HepG2 (cell line): ENCODE results near the gene RXFP3. TPM values are rescaled to one million over a fixed set of nuclear protein-coding genes. Genes with fewer than 3 reads are reported as not detected.

ENCODE experiments used
- CENPX ChIP-seq: sonication (generic); formaldehyde crosslinking; IDR thresholded peaks from 2 replicates; pipeline ENCODE4 v1.9.0; 2021; ENCODE audit warnings: mild to moderate bottlenecking, missing genetic modification reagents, moderate library complexity
- HMGXB3 ChIP-seq: sonication (generic); formaldehyde crosslinking; IDR thresholded peaks from 2 replicates; pipeline ENCODE4 v1.4.0; 2020; ENCODE audit warnings: missing genetic modification reagents, borderline replicate concordance
- HNRNPH1 ChIP-seq: fragments of 200-400 bp; formaldehyde crosslinking; optimal IDR thresholded peaks from 2 replicates; pipeline ENCODE3; 2017; ENCODE audit warnings: mild to moderate bottlenecking, low read depth, low read length
- MEF2D ChIP-seq: sonication (generic); formaldehyde crosslinking; IDR thresholded peaks from 2 replicates; pipeline ENCODE4 v1.5.1; 2020; ENCODE audit warnings: mild to moderate bottlenecking, missing genetic modification reagents
- REST ChIP-seq, 2 experiments: IDR thresholded peaks; 2 replicates each; pipeline ENCODE4 v1.6.1; 2011 to 2012; ENCODE audit warnings: low read length in 2 of 2, borderline replicate concordance in 1 of 2, low read depth in 1 of 2, mild to moderate bottlenecking in 1 of 2, moderate library complexity in 1 of 2
- SALL1 ChIP-seq: sonication (generic); formaldehyde crosslinking; IDR thresholded peaks from 2 replicates; pipeline ENCODE4 v1.8.0; 2022; ENCODE audit warnings: mild to moderate bottlenecking, missing genetic modification reagents
- SNAPC5 ChIP-seq: sonication (generic); formaldehyde crosslinking; IDR thresholded peaks from 2 replicates; pipeline ENCODE4 v1.8.1; 2023; ENCODE audit warnings: mild to moderate bottlenecking, missing genetic modification reagents, borderline replicate concordance
- ZMYM3 ChIP-seq: sonication (generic); formaldehyde crosslinking; IDR thresholded peaks from 2 replicates; pipeline ENCODE4 v1.5.1; 2020; ENCODE audit warnings: mild to moderate bottlenecking, missing genetic modification reagents
- ZNF281 ChIP-seq: sonication (generic); formaldehyde crosslinking; IDR thresholded peaks from 2 replicates; pipeline ENCODE4 v1.4.0; 2020; ENCODE audit warnings: missing genetic modification reagents, borderline replicate concordance
- ZNF597 ChIP-seq: sonication (generic); formaldehyde crosslinking; IDR thresholded peaks from 2 replicates; pipeline ENCODE4 v1.5.0; 2020; ENCODE audit warnings: missing genetic modification reagents
- polyA plus RNA-seq, 8 experiments: library from polyadenylated mRNA; depleted of rRNA in 3 of 8; stranded (reverse) in 7 of 8; unstranded in 1 of 8; fragments of >200 nt; fragmentation: Illumina TruSeq in 4 of 8; extraction: Trizol in 4 of 8; gene quantifications; 2 replicates each; pipeline versions ENCODE4 v1.2.1 to v1.2.3, GENCODE V29; 2011 to 2016; ENCODE audit warnings: low read depth in 4 of 8, missing spikeins in 1 of 8, mixed read lengths in 1 of 8; ENCODE audit not compliant: insufficient read depth in 1 of 8
- total RNA-seq, 5 experiments: library from RNA; depleted of rRNA; stranded (reverse); fragments of >200 nt; fragmentation: Illumina TruSeq; extraction: Trizol; gene quantifications; 2 replicates each; pipeline ENCODE4 v1.2.3, GENCODE V29; 2016; ENCODE audit warnings: low read depth in 1 of 5

The RXFP3 gene
- total and polyA plus RNA-seq, 2 of the 13 experiments (the other 11 are each of a cell fraction or from before 2014, with no cell fraction given) = not detected

GRCh38 chr5:33978306-33978705 is 42.1 kb downstream of the RXFP3 start (continued):
- TF ChIP-seq ZNF281 (CRISPR knock-in tag) (no peak), HNRNPH1 (no peak), HMGXB3 (CRISPR knock-in tag) (no peak), ZMYM3 (no peak), REST (IDR thresholded peaks at IDR 0.05; ENCODE audit: borderline replicate concordance in 1 of 2, low read depth in 1 of 2, low read length in 2 of 2) (no peak), ZNF597 (no peak), SNAPC5 (no peak), CENPX (no peak), MEF2D (no peak), SALL1 (CRISPR knock-in tag) (no peak)
